ENCODE results near the gene TNIK.

DNA sequence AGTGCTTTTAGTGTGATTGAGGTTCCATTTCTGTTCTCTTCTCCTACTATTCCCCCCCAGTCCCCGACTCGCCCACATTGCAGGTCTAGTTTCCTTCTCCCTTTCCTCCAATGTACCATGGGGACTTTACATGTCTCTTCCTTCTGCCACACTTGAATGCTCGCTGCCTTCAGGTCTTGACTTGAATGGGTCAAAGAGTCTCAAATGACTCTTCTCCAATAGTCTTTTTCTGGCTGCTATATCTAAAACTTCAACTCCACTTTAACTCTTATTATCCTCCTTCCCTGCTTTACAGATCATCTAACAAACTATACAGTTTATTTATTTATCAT lies 219.7 kb downstream of the TNIK start:
- TF ChIP-seq, protein P1, sequence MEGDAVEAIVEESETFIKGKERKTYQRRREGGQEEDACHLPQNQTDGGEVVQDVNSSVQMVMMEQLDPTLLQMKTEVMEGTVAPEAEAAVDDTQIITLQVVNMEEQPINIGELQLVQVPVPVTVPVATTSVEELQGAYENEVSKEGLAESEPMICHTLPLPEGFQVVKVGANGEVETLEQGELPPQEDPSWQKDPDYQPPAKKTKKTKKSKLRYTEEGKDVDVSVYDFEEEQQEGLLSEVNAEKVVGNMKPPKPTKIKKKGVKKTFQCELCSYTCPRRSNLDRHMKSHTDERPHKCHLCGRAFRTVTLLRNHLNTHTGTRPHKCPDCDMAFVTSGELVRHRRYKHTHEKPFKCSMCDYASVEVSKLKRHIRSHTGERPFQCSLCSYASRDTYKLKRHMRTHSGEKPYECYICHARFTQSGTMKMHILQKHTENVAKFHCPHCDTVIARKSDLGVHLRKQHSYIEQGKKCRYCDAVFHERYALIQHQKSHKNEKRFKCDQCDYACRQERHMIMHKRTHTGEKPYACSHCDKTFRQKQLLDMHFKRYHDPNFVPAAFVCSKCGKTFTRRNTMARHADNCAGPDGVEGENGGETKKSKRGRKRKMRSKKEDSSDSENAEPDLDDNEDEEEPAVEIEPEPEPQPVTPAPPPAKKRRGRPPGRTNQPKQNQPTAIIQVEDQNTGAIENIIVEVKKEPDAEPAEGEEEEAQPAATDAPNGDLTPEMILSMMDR (IDR thresholded peaks at IDR 0.05; ENCODE audit: low read depth, low read length, poor library complexity, severe bottlenecking), result no peak
- no peak for TF ChIP-seq EZH2phosphoT487 (IDR thresholded peaks at IDR 0.05; ENCODE audit: borderline replicate concordance, low read length)

Measured in DOHH2 (cell line).